ENCODE measurements around the gene RPTOR. TPM values are rescaled to one million over a fixed set of nuclear protein-coding genes. Genes with fewer than 3 reads are reported as not detected.

RPTOR gene
- total RNA-seq, 1 experiment from 2014 or later: 25.1 TPM

DNA sequence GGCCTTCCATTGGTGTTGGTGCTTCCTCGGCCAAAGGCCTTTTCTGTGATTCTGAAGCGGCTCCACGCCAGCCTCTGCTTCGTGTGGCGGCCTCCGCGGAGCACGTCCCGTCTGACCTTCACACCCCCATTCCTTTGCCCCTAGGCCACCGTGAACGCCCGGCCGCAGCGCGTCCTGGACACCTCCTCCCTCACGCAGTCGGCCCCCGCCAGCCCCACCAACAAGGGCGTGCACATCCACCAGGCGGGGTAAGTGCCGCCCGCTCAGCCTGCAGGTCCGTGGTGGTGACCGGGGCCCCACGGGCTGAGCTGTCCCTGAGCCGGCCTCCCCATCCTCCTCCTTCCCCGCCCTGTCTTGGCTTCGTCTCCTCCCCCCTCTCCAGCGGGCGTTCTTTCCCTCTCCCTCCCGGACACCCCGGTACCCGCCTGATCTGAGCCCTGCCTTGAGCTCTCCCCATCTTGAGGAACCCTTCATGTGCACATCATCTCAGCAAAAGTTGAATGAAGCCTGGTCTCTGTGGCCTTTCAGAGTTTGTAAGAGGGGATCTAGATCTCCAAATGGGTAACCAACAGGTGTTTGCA lies 378.0 kb downstream of the RPTOR start:
- H3K79me1 ChIP-seq (ENCODE audit: insufficient read depth, low read depth, low read length, poor library complexity, severe bottlenecking): no peaks in the 10 kb centered on the region
- no peak overlapping the region for H2BK5ac ChIP-seq (ENCODE audit: insufficient read length, low read length)
- peaks cover 0 to 14% (median 11%) of the 10 kb centered on the region in 3 experiments for H3K36me3 Mint-ChIP-seq (ENCODE audit: insufficient read depth in 1 of 3, low read depth in 3 of 3)
- H4K20me1 ChIP-seq (ENCODE audit: control insufficient read depth, insufficient read depth, insufficient read length): no peaks in the 10 kb centered on the region
- H3K4ac ChIP-seq (ENCODE audit: low read depth, low read length): no peak overlapping the region
- no peak overlapping the region; the same call in 1 of the 2 replicates for H3K14ac ChIP-seq (ENCODE audit: insufficient read depth, low read length)
- H2BK20ac ChIP-seq (ENCODE audit: low read depth, low read length, poor library complexity, severe bottlenecking): no peak overlapping the region
- H3K56ac ChIP-seq (ENCODE audit: insufficient read length, low read depth, low read length): no peak overlapping the region
- H3K27me3 ChIP-seq (ENCODE audit: insufficient read depth, low read length): no peaks in the 10 kb centered on the region
- peaks cover 43% of the 10 kb centered on the region for H3K27me3 Mint-ChIP-seq (ENCODE audit: low read depth)
- H2BK15ac ChIP-seq (ENCODE audit: low read depth, low read length): no peak overlapping the region
- H2BK120ac ChIP-seq (ENCODE audit: low read depth, low read length, poor library complexity, severe bottlenecking): no peak overlapping the region
- H3K23me2 ChIP-seq (ENCODE audit: insufficient read length, low read depth, low read length, poor library complexity, severe bottlenecking): peaks cover 3% of the 10 kb centered on the region
- no peak overlapping the region for H3K18ac ChIP-seq (ENCODE audit: insufficient read length, low read depth, low read length)
- no peak overlapping the region for H2BK12ac ChIP-seq (ENCODE audit: insufficient read length, low read depth, low read length)
- H4K5ac ChIP-seq (ENCODE audit: insufficient read length, low read depth, low read length): no peak overlapping the region
- no peaks in the 10 kb centered on the region for H3K9me3 Mint-ChIP-seq
- no CpG with 5 or more reads among the region's 33 CpGs for WGBS (ENCODE audit: extremely low coverage, insufficient read length, low lambda C conversion rate)
- TF ChIP-seq, protein P1, sequence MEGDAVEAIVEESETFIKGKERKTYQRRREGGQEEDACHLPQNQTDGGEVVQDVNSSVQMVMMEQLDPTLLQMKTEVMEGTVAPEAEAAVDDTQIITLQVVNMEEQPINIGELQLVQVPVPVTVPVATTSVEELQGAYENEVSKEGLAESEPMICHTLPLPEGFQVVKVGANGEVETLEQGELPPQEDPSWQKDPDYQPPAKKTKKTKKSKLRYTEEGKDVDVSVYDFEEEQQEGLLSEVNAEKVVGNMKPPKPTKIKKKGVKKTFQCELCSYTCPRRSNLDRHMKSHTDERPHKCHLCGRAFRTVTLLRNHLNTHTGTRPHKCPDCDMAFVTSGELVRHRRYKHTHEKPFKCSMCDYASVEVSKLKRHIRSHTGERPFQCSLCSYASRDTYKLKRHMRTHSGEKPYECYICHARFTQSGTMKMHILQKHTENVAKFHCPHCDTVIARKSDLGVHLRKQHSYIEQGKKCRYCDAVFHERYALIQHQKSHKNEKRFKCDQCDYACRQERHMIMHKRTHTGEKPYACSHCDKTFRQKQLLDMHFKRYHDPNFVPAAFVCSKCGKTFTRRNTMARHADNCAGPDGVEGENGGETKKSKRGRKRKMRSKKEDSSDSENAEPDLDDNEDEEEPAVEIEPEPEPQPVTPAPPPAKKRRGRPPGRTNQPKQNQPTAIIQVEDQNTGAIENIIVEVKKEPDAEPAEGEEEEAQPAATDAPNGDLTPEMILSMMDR (conservative IDR thresholded peaks at IDR 0.05): no peak
- no peak overlapping the region for H3K27ac ChIP-seq (ENCODE audit: insufficient read length, low read depth, low read length)
- no peak overlapping the region; a peak in 1 of 5 replicates for H3K4me3 Mint-ChIP-seq
- H3K4me1 Mint-ChIP-seq: peaks cover 15 to 16% of the 10 kb centered on the region in 2 experiments
- DNase-seq: no peak
- no peaks in the 10 kb centered on the region for H3K4me1 ChIP-seq (ENCODE audit: insufficient read depth, low read length)
- H3K23ac ChIP-seq (ENCODE audit: insufficient read length, low read depth, low read length): no peak overlapping the region
- no peaks in the 10 kb centered on the region for H3K9me3 ChIP-seq (ENCODE audit: control insufficient read depth, low read depth, low read length)
- H3K4me2 ChIP-seq (ENCODE audit: insufficient read depth, insufficient read length, low read length): no peak overlapping the region
- no peak overlapping the region for H3K9ac ChIP-seq (ENCODE audit: extremely low read depth, insufficient read length, low read length)
- no peak overlapping the region for H4K8ac ChIP-seq (replicated peaks; ENCODE audit: insufficient read length, low read depth, low read length)
- H4K91ac ChIP-seq (ENCODE audit: insufficient read length, low read depth, low read length): no peak overlapping the region
- H3K79me2 ChIP-seq (ENCODE audit: insufficient read depth, low read length): no peaks in the 10 kb centered on the region
- H2AK5ac ChIP-seq (ENCODE audit: insufficient read length, low read length): no peak overlapping the region
- no peak overlapping the region for H2AFZ ChIP-seq (ENCODE audit: low read length)
- H3K27ac Mint-ChIP-seq: no peak overlapping the region
- no peak overlapping the region for H3T11ph ChIP-seq (ENCODE audit: low read length)

Data from H9 (cell line).